GM18505 (cell line): ENCODE data around the gene FEN1.

ENCODE experiments used
- ATAC-seq: cut with Tn5 transposase; IDR thresholded peaks from one replicate; pipeline ENCODE4 v1.9.1; 2021; ENCODE audit not compliant: unreplicated experiment
- POLR2A ChIP-seq: IDR thresholded peaks from 4 replicates; pipeline ENCODE4 v1.6.1; 2011; ENCODE audit warnings: borderline replicate concordance; ENCODE audit not compliant: insufficient read depth, insufficient read length; ENCODE audit errors: extremely low read depth

The FEN1 gene

DNA sequence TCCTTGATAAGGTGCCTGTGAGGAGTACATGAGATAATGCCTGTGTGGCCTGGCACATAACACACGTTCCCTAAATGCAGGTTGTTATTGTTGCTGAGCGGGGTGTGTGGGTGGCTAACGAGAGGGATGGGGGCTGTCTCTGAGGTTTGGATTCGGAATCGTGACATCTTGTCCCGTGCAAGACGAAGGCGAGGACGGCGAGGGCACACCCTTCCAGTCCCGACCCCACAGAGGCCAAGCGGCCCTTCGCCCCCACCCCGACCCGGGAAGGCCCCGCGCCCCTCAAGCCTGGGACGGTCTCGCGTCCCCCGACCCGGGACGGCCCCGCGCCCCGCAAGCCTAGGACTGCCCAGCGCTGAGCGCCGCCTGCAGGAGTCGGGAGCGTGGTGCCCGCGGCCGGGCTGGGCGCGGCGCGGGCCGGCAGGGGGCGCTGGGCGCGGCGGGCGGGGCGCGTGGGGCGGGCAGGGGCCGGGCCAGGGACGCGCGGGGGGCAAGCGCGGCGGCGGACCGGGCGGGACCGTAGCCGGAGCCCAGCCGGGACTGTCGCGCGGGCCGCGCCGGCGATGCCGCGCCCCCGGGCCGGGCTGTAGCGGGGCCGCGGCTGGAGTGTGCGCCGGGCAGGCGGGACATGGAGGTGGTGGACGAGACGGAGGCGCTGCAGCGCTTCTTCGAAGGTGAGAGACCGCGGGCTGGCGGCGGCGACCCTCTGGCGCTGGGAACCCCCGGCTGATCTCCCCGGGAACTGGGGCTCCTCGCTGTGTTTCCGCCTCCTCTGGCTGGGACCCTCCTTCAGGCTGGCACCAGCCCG lies 40.4 kb upstream of the FEN1 start, which contains the start of gene MYRF:
MYRF (plus strand) TSS at position 520 of the 808 bp plus-strand sequence; CDS start at position 629, 109 bp downstream.
- TF ChIP-seq POLR2A: no peak
- ATAC-seq: peak; percentile 50

DNA sequence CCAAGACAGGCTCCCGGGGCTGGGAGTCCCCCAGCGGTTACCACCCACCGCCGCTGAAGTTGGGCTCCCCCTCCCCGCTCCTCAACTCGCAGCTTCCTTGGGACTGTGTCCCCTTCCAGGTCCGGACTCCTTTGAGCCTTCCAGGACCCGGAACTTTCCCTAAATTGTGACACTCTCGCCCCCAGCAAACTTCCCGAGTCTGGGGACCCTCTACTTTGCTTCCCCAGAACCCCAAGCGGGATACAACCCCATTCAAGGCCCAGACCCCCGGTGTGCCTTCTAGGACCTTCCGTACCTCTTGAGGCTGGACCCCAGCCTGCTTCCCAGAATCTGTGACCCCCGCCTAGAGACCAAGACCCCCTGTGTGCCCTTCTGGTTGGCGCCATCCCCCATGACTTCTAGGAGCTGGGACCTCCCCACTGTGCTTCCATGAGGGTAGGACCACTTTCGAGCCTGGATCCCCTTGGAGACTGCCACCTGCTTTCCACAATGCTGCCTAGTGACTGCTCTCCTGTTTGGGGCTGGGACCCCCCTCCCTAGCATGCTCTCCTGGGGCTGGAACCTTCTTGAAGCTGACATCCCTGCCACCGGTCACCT lies 39.7 kb upstream of the FEN1 start:
- ATAC-seq: no peak
- no peak for TF ChIP-seq POLR2A

DNA sequence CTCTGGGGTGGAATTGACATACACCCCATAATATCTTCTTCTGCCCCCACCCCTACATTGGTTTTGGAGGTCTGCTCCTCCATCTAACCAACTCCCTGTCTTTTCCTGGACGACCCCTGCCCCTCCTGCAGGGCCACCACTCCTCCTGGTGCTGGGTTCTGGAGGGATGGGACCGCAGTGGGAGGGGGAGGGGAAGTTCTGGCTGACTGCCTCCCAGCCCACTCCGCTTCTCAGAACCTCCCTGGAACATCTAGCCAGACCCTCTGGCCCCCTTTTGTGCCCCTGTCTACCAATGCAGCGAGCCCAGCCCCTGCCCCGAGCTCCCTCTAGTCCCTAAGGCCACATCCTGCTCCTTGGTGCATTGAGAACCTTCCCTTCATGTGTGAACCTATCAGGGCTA lies 39.0 kb upstream of the FEN1 start:
- TF ChIP-seq POLR2A: no peak

DNA sequence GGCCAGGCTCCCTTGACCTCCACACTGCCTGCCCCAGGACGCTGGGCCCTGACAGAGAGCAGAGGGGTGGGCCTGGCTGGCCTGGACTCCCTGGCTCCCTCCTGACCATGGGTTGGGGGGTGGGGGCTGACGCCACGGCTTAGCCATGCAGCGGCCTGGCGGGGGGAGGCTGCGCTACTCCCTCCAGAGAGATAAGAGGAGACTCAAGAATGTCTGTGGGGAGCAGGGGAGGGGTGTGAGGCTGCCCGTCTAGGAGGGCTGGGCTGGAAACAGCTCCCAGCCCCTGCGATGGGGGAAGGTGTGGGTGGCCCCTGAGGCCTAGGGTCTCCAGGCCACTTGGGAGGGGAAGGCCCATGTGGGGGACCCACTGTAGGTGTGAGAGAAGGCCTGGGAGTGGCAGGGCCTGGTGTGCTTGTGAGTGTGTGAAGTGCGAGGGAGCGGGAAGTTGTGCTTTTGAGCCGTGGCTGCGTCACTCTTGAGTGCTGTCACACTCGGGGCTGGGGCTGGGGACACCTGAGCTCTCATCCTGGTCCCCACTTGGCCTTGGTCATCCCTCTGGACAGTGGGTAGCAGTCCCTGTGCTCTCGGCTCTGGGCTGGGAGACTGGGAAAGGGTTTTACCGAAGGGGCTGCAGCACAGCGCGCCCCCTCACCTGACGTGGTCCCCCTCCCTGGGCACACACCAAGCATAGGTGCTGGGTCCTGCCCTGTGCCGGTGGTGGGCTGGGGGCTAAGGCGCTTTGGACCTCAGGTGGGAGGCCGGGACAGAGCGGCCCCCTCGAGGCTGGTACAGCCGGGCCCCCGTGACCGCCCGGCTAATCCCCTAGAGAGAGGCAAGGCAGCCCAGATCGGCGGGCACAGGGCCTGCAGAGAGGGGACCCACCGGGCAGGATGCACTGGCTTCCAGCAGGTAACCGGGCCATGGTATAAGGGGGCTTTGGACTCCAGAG lies 37.9 kb upstream of the FEN1 start:
- no peak for TF ChIP-seq POLR2A

More for the DNA sequence above, 39.0 kb upstream of the FEN1 start:
- ATAC-seq: no peak

DNA sequence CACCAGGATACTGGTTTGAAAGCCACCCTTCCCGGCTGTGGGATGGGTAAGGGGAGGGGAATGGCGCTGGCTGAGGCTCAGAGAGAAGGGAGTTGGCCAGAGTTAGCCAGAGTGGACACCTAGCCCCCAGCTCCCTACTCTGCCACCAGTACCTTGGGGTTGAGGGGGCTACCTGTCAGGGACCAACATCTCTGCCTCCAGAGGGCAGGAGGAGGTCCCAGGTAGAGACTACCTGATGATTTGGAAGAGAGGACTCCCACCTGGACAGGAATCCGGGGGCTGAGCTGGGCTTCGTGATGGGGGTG lies 36.6 kb upstream of the FEN1 start:
- no peak for TF ChIP-seq POLR2A
- ATAC-seq: no peak

More for the DNA sequence above, 37.9 kb upstream of the FEN1 start:
- ATAC-seq: no peak

DNA sequence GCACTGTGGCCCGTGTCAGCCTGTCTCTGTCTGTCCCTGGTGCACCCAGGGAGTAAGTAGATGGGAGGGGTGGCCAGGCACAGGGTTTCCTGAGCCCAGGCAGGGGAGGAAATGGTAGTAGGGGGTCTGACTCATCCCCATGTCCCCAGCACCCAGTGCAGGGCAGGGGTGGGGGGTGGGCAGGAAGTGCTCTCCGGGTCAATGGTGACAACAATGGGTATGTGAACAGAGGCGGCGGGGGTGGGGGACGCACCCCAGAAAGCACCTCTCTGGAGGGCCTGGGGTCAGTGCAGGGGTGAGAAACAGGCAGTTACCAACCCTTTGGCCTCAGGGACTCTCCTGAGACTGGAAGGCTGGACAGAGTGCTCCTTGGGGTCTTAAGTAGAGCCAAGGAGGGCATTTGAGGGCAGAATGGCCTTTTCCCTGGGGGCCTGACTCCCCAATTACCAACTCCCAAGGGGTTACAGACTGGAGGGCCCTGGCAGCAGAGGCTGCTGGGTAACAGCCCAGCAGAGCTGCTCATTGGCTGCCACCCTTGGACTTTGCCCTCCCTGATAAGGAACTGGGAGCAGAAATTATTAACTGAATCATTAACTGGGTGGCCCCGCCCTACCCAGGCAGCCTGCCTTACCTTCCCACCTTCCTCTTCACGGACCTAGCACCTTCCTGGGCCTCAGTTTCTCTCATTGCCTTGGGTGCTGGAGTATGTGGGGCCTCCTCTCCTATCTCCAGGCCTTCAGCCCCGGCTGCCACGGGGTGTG lies 36.1 kb upstream of the FEN1 start:
- no peak for ATAC-seq
- TF ChIP-seq POLR2A: peak; percentile 41

DNA sequence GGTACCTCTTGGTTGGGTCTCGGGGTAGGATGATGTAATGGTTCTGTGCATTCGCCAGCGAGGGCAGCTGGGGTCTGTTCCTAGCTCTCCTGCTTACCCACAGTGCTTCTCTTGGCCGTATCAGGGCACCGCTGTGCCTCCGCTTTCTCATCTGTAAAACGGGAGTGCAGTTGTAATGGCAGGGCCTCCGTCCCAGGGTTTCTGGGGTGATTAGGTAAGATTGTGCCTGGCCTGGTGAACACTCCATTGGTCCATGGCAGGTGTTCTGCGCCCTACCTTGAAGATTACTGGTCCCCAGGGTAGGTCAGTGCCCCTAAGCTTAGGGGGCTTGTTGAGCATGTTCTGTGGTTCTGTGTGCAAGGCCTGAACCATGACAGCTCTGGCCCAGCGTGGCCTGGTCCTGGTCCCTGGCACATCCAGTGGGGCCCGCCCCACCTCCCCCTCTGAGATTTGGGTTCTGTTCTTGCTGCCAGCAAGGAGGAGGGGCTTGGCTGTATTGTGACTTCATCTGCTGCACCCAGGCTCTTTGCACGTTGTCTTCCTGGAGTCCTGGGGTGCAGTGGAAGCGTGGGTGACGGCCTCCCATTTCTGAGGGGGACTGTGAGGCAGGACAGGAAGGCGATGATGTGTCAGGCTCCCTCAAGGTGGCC lies 35.4 kb upstream of the FEN1 start:
- TF ChIP-seq POLR2A: no peak
- ATAC-seq: no peak

DNA sequence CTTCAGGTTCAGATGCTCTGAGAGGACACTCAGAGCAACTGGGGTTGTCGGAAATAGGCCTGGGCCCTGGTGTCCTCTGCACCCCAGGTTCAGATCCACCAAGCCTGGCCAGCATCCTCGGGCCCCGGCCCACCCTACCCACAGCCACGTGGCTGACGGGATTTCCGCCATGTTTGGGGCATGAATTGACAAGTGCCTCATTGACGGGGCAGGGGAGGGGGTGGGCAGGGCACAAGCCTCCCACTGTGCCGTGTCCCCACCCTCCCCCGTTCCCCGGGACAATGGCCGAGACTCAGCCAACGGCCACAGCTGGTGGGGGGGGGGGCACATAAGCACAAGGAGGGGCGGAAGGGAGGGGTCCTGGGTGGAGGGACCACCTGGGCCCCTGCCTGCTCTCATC lies 31.8 kb upstream of the FEN1 start:
- no peak for ATAC-seq
- TF ChIP-seq POLR2A: no peak

DNA sequence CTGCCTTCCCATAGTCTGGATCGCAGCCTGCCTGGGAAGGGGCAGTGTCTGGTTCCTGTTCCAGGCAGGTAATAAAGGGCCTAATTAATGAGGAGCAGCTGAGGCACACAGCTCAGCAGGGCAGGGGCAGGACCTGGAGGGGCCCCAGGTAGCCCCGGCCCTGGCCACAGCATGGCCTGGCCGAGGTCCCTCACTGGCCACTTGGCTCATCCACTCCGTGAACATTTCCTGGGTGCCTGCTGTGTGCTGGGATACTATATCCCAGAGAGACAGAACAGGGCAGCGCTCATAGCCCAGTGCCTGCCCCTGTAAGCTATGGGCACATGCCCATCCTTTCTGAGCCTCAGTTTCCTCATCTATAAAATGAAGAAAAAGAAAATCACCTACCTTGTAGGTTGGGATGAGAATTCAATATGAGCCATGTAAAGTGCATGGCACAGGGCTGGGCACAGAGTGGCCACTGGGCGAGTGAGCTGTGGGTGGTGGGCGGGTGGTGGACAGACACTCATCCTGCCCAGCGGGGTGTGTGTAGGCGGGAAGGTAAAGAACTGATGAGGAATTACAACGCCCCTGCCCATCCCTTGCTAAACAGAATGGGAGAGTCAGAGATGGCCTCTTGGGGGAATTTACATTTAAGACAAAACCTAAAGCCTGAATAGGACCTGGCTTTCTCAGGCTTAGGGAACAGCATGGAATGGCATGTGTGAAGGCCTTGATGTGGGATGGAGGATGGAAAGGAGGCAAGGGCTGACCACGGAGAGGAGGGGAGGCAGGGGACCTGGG lies 31.1 kb upstream of the FEN1 start:
- TF ChIP-seq POLR2A: no peak
- no peak for ATAC-seq

DNA sequence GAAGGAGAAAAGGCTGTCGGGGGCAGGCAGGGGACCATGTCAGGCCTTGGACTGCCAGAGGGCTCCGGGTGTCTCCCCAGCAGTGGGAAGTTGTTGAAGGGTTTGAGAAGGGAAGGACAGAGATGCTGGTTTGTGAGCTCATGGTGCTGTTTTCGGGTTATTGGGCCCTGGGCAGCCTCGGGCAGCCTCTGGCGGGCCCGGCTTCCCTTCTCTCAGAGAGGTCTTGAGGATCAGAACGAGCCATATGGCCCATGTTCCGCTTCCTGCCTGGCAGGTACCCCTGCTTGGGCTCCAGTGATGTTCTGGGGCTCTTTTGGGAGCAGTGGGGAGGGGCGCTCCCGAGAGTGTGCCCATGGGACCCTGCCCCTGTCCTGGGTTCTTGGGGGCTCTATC lies 30.5 kb upstream of the FEN1 start:
- TF ChIP-seq POLR2A: no peak

DNA sequence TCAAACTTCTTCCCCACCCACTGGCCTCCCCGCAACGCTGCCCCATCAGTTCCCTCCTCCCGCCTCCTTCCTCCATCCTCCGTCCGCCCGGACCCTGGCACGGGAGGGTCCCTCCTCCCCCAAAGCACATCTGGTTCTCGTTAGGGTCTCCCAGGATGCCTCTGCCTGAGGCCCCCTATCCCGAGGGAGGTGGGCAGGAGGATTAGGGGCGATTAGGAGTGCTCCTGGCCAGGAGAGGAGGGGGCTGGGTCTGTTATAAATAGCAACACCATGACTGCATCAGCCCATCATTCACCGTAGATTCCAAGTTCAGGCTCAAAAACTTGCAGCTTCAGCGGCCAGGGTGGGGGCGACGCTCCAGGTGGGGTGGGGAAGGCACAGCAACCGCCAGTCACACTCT lies 29.9 kb upstream of the FEN1 start:
- ATAC-seq: no peak
- no peak for TF ChIP-seq POLR2A

More for the DNA sequence above, 30.5 kb upstream of the FEN1 start:
- ATAC-seq: no peak
